Measurements from ENCODE around the gene ZNF217.

- TF ChIP-seq CTCF (IDR thresholded peaks at IDR 0.05), result no peak
- TF ChIP-seq POLR2A (IDR thresholded peaks at IDR 0.05), result no peak
Observed at GRCh38 chr20:53628076-53628475, 34.4 kb upstream of the ZNF217 start.
